Type B pancreatic cell (in vitro differentiated cells): ENCODE data around the gene ANKRD61. TPM values are rescaled to one million over a fixed set of nuclear protein-coding genes. Genes with fewer than 3 reads are reported as not detected.

Source experiments
- DNase-seq: peaks from one replicate; pipeline ENCODE4 v3.0.0; 2021; ENCODE audit warnings: mixed read lengths; ENCODE audit not compliant: unreplicated experiment; ENCODE audit errors: extremely low spot score
- H3K27ac Mint-ChIP-seq: 2 replicates; pipeline ENCODE4 v1.8.0; 2021; ENCODE audit warnings: mild to moderate bottlenecking, mixed read lengths
- H3K27me3 Mint-ChIP-seq: 2 replicates; pipeline ENCODE4 v1.8.0; 2021; ENCODE audit warnings: mixed read lengths
- H3K36me3 Mint-ChIP-seq: 2 replicates; pipeline ENCODE4 v1.8.0; 2021; ENCODE audit warnings: mixed read lengths
- H3K4me1 Mint-ChIP-seq: one replicate; pipeline ENCODE4 v1.8.0; 2021; ENCODE audit warnings: mixed read lengths; ENCODE audit not compliant: unreplicated experiment
- H3K4me3 Mint-ChIP-seq: 2 replicates; pipeline ENCODE4 v1.8.0; 2021; ENCODE audit warnings: mild to moderate bottlenecking, mixed read lengths
- H3K9me3 Mint-ChIP-seq: 2 replicates; pipeline ENCODE4 v1.8.0; 2021; ENCODE audit warnings: mixed read lengths
- total RNA-seq: library from RNA; stranded (reverse); gene quantifications from 2 replicates; pipeline ENCODE4 v1.2.1, GENCODE V29; 2021; ENCODE audit warnings: low replicate concordance
- TF ChIP-seq, protein P1 (sequence below): fragments of 200-600 bp; sonication (generic); conservative IDR thresholded peaks from 2 replicates; pipeline ENCODE4 v1.5.0; 2021; ENCODE audit warnings: antibody characterized with exemption, mild to moderate bottlenecking

ANKRD61 gene
- total RNA-seq, 1 donor from 2014 or later, result 0.31 TPM

DNA sequence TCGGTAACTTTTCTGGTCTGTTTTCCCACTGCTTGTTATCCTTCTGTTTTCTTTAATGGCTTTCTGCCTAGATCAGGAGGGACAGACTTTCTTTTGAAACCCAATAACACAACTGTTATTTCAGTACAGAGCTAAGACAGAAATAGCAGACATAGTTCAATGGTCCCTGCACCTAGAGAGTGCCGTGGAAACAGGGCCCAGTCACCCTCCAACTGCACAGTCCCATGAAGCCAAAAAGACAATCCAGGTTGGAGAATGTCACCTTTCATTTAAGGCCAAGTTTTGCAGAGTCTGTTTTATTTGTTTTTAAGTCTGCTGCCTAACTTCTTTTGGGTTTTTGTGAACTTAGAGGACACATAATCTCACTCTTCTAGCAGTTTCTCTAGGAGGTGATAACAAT lies 19.6 kb upstream of the ANKRD61 start:
- Mint-ChIP-seq H3K4me1 (peaks cover 33% of the 10 kb centered on the region), H3K27me3 (no peaks in the 10 kb centered on the region), H3K36me3 (peaks cover 11% of the 10 kb centered on the region), H3K4me3 (peak overlapping the region; percentile 95), H3K9me3 (no peaks in the 10 kb centered on the region), H3K27ac (peak overlapping the region; percentile 97)
- TF ChIP-seq, protein P1, sequence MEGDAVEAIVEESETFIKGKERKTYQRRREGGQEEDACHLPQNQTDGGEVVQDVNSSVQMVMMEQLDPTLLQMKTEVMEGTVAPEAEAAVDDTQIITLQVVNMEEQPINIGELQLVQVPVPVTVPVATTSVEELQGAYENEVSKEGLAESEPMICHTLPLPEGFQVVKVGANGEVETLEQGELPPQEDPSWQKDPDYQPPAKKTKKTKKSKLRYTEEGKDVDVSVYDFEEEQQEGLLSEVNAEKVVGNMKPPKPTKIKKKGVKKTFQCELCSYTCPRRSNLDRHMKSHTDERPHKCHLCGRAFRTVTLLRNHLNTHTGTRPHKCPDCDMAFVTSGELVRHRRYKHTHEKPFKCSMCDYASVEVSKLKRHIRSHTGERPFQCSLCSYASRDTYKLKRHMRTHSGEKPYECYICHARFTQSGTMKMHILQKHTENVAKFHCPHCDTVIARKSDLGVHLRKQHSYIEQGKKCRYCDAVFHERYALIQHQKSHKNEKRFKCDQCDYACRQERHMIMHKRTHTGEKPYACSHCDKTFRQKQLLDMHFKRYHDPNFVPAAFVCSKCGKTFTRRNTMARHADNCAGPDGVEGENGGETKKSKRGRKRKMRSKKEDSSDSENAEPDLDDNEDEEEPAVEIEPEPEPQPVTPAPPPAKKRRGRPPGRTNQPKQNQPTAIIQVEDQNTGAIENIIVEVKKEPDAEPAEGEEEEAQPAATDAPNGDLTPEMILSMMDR, result no peak
- no peak for DNase-seq

DNA sequence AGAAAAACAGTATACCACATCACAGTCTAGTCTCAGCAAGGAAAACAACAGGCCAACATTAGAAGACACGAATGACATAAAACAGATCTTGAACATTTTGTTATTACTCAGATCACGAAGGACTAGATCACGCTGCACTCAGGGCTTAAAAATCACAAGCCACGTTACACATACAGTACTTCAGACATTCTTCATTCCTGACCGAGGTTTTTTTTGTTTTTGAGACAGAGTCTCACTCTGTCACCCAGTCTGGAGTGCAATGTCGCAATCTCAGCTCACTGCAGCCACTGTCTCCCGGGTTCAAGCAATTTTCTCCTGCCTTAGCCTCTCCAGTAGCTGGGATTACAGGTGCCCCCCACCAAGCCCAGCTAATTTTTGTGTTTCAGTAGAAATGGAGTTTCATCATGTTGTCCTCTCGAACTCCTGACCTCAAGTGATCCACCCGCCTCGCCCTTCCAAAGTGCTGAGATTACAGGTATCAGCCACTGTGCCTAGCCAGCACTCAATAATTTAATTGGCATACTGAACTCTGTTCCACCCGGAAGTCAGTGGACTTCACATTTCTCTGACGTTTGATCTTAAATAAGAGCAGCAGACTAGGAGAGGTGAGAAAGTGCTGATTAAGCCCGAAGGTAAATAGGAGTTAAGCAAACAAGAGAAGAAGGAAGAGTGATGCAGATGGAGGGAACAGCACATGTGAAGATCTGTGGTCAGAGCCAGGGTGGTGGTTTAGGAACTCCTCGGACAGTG lies 18.6 kb upstream of the ANKRD61 start:
- DNase-seq, result no peak
- Mint-ChIP-seq H3K36me3 (peaks cover 13% of the 10 kb centered on the region), H3K9me3 (no peaks in the 10 kb centered on the region), H3K4me3 (peak overlapping the region; percentile 54), H3K4me1 (peaks cover 30% of the 10 kb centered on the region), H3K27ac (peak overlapping the region; percentile 97), H3K27me3 (no peaks in the 10 kb centered on the region)
- TF ChIP-seq, protein P1, result no peak

DNA sequence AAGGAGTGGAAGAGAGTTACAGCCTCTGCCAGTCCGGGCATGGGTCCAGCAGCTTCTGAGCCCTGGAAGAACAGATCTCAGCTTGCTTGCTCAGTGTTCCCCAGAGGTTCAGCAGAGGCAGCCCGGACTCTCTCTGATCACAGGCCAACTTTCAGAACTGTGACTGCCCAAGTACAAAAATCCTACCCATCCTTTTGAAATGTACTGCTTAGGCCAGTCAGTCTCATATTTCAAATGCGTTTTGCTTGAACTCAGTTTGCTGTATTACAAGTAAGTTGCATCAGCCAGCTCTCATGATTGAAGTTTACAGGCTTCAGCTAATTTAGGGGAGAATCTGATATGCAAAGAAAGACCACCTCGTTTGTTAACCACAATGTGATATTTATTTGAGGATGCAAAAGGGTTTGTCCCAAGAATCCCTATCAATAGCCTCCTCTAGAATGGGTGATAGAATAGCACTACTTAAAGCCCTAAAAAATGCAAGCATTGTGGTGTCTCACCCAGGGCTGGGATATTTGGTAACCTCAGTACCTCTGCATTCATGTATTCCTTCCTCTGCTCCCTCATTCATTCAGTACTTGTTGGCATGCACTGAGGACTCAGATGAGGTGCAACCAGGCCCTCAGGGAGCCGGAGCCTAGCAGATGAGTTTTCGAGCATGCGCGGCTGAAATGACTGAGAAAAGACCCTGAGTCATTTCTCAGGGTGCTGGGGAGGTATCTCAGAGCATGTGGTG lies 15.1 kb upstream of the ANKRD61 start:
- H3K4me1 Mint-ChIP-seq, result peaks cover 20% of the 10 kb centered on the region
- H3K27ac Mint-ChIP-seq, result peak overlapping the region; percentile 81
- peaks cover 27% of the 10 kb centered on the region for H3K36me3 Mint-ChIP-seq
- no peaks in the 10 kb centered on the region for H3K27me3 Mint-ChIP-seq
- TF ChIP-seq, protein P1, result no peak
- no peak overlapping the region for H3K4me3 Mint-ChIP-seq
- no peak for DNase-seq
- no peaks in the 10 kb centered on the region for H3K9me3 Mint-ChIP-seq

DNA sequence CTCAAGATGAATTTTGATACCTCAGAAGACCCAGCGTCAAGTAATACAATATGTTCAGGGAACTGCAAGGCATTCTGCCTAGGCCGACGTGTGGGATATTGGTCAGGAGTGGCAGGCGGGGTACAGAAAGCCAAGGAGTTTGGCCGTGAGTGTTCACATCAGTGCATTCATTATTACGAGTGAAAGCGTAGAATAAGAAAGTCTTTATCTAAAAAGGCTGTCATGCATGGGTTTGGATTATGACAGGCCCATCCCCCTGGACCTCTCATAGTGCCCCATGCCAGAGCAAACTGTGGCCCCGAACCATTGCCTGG lies 14.6 kb upstream of the ANKRD61 start:
- H3K9me3 Mint-ChIP-seq, result no peaks in the 10 kb centered on the region

DNA sequence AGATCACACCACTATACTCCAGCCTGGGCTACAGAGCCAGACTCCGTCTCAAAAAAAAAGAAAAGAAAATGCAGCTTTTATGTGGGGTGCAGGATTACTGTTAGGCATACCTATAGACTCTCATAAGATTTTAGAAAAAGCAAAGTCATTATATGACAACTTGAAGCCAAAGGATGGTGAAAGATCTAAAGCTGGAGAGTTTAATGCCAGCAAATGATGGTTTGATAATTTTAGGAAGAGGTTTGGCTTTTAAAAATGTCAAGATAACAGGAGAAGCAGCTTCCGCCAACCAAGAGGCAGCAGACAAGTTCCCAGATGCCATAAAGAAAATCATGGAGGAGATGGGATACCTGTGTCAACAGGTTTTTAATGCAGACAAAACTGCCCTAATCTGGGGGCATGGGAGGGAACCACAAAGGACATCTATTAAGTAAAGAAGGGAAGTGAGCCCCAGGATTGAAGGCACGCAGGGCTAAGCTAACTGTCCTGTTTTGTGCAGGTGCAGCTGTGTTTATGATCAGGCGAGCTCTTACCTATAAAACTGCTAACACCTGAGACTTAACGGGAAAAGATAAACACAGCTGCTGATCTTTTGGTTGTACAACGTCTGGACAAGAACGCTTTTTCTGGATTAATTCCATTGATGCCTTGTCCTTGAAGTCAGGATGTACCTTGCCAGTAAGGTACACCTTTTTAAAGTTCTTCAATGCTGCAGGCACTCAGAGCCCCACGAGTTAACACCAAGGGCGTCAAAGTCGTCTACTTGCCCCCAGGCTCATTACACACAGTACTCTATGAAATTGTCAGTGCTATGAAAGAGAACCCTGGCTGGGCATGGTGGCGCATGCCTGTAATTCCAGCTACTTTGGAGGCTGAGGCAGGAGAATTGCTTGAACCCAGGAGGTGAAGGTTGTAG lies 10.5 kb upstream of the ANKRD61 start:
- TF ChIP-seq, protein P1, result no peak
- H3K4me1 Mint-ChIP-seq, result no peaks in the 10 kb centered on the region
- peak overlapping the region; percentile 96 for H3K27ac Mint-ChIP-seq
- no peaks in the 10 kb centered on the region for H3K27me3 Mint-ChIP-seq
- H3K4me3 Mint-ChIP-seq, result no peak overlapping the region
- no peak for DNase-seq
- H3K9me3 Mint-ChIP-seq, result no peaks in the 10 kb centered on the region
- H3K36me3 Mint-ChIP-seq, result peaks cover 48% of the 10 kb centered on the region

More for the DNA sequence above, 14.6 kb upstream of the ANKRD61 start:
- H3K4me1 Mint-ChIP-seq, result peaks cover 15% of the 10 kb centered on the region
- H3K27ac Mint-ChIP-seq, result peak overlapping the region; percentile 81
- no peak overlapping the region for H3K4me3 Mint-ChIP-seq
- peaks cover 28% of the 10 kb centered on the region for H3K36me3 Mint-ChIP-seq
- no peaks in the 10 kb centered on the region for H3K27me3 Mint-ChIP-seq
- TF ChIP-seq, protein P1, result no peak
- DNase-seq, result no peak
